TTC549 (cell line): ENCODE measurements around the gene VAV3.
"Not testable (repeated sequence)": the region's sequence is repeated elsewhere in the genome, so short reads cannot be mapped to it uniquely, and the experiment has no call there.

ENCODE experiments used
- FAIRE-seq: peaks from 2 replicates; lab custom pipeline; 2012; peaks lifted over from hg19 to GRCh38; lab: Jason Lieb, UNC

The VAV3 gene

DNA sequence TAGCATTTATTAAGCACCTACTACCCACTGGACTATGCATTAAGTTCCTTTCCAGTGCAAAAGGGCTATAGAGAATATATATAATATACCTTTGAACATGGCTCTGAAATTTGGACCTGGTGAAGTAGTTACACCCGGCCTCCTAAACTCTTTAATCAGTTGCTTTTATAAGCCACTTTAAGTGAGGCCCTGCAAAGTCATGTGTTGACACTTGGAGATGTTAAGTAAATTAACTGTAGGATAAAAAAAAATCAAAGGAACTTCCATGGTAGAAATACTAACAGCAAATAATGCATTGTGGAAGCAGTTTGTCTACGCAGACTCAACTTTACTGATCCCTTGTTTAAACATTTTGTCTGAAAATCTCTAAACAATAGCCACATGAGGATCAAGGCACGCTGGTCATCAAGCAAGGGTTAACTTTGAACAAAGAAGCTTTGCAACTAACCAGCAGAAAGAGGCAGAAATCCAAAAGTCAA, 283.9 kb downstream of the VAV3 start:
- FAIRE-seq = no peak

DNA sequence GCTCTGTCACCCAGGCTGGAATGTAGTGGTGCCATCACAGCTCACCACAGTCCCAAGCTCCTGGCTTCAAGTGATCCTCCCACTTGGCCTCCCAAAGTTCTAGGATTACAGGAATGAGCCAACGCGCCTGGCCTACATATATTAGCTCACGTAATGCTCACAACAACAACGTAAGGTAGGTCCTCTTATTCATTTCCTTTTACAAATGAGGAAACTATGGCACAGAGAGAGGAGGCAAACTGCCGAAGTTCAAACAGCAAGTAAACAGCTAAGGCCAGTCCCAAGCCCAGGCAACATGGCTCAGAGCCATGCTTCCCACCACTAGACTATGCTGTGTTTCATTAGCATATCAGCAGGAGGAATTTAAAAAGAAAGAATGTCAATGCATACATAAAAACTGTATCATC, 284.4 kb downstream of the VAV3 start:
- no peak for FAIRE-seq

DNA sequence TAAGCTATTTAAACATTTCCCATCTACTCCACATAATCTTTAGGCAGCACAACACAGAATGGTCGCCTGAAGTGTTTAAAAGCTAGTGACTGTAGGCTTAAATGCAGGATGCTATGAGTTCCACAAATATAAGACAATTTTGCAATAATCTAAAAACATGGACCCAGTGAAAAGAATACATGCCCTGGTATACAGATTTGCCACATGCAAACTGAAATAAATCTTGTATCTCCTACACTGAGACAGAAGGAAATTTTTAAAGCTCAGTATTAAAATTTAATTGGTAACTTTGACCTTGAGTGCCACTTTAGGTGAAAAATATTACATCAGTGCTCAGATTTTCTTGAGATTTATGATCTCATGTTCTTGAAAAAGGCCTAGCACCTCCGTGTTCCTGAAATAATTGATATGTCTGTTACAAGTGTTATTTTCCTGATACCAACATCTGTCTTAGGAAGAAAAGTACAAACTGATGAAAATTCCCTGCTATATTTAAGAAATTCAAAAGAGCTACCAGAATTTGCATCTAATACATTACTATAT, 285.5 kb downstream of the VAV3 start:
- FAIRE-seq = no peak

DNA sequence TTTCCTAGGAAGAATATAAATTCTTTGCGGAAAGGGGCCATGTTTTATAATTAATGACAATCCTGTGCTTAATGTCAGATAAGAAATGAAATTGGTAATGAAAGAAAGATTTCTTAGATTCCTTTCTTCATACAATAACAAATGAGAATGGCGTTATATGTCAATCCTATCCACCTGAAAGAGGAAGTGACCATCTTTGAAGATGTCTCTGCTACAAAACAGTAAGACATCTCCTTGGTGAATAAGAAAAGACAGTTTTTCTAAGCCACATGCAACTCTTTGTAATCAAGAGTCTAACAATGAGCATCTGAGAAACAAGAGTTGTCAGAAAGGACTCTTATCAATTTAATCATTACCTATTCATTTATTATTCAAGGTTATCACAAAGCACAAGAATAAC, 286.0 kb downstream of the VAV3 start:
- no peak for FAIRE-seq

DNA sequence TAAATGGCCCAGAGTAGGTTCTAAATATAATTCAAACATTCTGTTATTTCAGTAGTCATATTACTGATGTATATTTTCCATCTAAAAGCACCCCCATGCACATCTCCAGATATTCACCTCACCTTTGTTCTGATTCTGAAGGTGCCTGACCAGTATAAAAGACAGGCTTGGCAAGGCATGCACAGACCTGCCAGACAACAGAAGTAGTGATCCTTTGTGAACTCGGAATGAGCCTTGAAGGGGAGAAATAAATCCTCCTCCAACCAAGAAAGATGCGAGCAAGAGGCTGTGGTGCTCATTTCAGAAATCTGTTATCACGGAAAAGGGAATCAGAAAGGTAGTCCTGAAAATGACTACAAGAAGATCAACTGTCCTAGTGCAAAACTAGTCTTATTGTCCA, 287.3 kb downstream of the VAV3 start:
- no peak for FAIRE-seq

DNA sequence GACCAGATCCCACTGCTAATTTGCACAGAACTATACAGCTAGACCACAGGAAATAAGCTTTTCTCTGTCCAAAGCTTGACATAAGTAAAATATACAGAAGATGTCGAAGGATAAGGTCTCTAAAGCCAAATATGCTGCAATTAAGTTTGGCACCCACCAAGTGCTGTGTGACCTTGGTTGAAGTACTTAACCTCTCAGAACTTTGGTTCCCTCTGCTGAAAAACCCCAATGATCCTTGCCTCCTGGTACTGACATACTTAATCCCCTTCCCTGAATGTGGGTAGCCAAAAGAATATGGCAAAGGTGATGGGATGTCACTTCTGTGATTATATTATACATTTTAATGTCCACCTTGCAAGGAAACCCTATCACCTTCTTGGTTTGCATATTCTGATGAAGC, 290.5 kb downstream of the VAV3 start:
- no peak for FAIRE-seq

DNA sequence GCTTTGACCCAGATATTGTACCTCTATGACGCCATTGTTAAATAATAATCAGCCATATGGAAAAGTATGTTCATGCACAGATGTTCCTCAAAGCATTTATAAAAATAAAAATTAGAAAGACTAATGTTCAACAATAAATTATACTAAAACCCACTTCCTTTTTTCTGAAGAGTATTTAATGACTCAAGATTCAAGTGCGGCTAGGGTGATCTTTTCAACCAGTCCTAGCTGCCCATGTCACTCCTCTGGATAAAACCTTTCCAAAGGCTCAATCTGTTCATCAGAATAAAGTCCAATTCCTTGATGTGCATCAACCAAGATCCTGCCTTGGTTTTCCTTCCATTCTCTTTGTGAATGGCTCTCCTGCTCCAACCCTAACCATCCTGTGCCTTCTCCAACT, 292.0 kb downstream of the VAV3 start:
- no peak for FAIRE-seq

DNA sequence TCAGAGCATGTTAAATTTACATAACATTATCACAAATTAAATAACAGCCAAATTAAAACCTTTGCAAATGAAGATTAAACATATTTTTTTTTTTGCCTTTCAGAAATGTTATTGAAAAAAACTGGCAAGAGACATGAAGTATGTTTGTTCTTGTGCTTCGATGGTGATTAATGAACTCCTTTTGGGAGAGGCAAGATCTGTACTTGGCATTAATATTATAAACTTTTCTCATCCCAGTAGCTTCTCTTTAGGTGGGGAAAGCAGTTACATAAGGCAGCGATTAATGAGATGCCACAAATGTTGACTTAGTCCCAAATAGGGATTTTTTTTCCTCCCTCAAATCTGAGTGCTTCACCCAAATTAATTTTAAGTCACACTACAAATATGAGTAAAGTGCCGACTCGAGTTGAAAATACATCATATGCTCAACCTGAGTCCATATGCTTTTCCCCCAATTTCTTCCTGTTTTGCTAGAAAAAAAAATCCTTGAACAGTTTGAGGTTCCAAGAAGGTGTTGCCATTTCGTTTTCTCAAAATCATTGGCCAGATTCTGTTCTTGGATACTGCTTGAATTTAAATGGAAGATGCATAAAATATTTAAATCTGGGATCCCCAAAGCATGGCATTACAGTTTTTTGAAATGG, 294.5 kb downstream of the VAV3 start:
- FAIRE-seq = no peak

DNA sequence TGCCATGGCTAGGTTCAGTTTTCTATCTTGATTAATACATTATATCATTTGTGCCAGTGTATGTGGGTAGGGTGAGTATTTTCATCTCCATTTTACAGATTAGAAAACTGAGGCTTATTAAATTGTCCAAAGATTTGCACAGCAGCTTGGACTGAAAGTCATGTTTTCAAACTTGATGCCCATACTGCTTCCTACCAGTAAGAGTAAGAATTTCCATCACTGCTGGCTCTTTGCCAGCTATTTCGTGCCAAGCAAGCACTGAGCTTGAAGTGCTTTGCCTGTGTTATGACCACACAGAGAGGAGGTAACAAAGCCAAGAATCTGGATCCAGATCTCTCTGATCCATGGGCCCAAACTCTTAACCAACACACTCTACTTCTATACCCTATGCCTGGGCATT, 295.0 kb downstream of the VAV3 start:
- no peak for FAIRE-seq

DNA sequence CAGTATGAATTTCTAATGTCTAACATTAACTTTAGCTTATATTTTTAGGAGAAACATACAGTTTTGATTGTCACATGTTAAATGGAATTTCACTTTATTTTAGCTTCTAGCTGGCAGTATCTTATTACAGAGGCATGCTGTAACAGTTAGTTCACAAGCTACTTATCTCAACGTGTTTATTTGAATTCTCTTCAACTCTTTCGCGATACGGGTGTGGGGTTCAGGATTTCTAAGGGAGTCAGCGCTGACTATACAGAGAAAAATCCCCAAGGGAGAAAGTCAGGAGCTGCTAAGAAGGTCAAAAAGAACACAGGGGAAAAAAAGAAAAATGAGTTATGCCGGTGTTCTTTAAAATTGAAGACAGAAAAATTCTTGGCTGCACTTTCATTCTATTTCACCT, 296.2 kb downstream of the VAV3 start:
- FAIRE-seq = no peak

DNA sequence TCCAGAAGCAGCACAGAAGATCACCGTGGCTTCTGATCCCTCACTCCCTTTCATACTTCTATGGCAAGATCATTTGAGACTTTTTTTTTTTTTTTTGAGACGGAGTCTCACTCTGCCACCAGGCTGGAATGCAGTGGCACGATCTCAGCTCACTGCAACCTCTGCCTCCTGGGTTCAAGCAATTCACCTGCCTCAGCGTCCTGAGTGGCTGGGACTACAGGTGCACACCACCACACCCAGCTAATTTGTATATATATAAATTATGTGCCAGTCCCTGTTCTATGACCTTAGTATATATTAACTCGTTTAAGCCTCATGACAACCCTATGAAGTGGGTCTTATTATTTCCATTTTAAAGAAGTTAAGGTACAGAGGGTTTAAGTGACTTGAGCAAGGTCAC, 298.5 kb downstream of the VAV3 start:
- no peak for FAIRE-seq

DNA sequence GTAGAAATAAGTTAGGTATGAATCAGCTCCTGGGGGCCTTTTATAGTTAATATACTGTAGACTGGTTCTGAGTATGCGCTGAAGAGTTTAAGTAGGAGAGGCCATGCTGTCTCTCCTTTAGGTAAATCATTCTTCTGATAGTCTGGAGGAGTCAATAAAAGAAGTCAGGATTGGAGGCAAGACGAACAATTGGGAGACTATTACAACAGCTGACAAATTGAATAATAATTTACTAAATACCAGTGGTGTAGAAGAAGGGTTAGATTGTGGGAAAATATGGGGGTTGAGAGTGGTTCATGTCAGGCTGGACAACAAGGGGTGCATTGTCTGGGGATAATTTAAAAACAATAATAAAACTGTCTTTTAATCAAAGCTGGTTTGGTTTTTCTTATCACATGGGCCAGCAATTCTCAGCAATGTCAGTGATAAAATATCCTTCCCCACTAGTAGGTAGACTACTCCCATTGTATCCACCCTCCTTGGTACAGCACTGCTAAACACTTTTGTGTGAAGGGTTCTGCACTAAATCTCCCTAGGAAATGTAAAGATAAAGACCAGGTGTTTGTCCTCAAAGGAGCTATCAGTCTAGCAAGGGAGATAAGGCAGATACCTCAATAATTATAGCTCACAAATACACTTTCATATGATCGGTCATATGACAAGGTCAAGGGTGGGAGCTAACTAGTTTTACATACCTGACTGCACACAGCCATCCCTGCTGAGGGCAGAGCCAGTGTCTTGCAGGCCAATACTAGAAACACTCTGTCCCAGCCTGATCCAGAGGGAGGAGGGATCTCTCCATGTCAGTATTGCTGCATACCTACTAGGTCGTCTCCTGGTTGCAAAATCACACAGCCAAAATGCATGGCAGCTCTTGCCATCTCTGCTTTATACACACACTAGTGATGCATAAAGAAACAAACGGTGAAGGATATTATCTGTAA, 299.7 kb downstream of the VAV3 start:
- no peak for FAIRE-seq

DNA sequence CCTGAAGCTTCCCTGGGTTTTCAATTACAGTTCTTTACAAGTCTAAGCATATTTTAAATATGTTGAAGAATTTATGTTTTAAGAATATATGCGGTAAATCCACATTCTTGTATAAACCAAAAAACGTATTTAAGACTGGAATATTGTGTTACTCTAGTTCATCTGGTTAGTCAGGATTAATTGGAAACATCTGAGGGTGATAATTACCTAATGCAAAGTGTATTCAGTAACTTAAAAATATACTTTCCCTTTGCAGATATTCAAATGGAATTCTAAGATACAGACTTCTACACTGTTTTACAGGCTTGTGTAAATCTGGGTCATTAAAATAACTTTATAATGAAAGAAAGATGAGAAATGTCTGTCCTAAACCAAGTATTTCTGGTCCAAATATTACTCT, 302.0 kb downstream of the VAV3 start:
- no peak for FAIRE-seq

DNA sequence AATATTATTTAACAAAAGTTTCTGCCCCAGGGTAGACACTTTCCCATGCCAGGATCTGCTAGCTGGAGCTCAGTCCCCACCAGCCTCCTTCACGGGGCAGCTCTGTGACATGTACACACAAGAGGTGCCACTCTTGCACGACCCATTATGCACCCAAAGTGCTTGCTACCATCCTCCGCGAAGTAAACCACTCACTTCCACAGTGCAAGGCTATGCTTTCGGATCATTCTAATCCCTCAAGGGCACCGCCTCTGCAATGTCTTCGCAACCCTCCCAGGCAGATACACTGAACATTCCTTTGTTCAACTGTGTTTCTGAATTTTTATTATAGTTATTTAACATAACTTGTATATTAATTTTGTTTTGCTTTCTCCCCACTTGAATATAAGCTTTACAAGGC, 303.8 kb downstream of the VAV3 start:
- no peak for FAIRE-seq

DNA sequence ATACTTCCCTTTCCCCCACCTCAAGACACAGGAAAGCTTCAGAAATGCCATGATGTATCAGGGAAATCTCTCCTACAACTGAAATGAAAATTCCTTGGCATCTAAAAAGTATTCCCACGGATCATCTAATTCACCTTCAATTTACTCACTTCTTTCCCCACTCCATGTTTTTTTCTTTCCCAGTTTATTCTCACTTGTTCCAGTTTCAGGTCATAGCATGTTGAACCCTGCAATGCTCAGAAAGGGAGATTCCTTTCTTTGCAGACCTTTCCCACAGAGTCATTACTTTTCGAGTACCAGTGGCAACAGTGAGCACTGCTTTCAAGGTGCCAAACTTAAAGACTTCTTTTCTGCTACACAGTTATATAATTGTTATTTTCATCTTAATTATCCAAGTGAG, 305.0 kb downstream of the VAV3 start:
- FAIRE-seq = no peak

DNA sequence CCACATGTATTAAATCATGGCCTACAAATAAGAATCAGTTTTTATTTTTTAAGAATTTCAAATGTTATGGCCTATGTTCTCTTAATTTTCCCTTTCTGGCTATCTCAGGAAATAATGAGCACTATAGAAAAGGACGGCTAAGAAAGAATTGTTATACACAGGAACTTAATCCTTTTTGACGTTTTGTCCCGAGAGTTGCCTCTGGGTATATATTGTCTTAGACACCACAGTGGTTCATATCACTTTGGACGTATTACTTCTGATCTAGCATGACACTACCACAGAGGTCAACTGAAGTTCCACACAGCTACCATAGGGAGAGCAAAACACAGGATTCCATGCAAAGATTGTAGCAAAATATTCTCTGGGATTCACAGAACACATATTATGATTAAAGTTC, 307.6 kb downstream of the VAV3 start:
- FAIRE-seq = no peak

DNA sequence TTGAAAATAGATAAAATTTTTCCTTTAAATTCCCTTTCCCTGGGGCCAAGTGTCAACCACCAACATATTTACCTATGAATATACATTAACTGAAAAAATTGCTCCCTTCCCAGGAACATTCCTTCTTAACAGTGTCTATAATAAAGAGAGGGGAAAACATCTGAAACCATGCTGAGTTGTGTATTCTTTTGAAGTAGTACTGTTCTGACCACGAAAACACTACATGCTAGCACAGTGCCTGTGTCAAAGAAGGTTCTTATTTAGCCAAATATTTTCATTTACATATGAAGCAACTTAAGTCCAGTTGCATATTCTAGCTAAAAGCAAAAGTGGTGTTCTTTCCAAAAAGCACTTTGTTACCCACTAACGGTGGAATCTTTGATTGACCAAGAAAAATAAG, 311.2 kb downstream of the VAV3 start:
- FAIRE-seq = no peak

DNA sequence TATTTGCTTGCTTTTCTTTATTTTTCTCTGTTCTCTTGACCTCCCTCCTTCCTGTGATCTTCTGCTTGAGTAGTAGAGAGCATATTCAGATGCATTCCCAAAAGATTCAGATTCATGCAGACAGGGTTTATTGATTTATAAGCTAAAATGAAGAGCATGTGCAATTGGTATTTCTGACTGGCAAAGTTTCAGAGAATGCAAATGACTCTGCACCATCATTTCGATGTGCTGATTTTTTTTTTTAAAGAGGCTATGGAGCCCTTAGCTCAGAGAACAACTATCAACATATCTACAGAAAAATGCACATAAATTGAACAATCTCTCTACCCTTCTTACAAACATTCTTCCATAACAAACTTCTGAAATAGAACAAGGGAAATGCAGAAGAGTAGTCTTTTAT, 312.0 kb downstream of the VAV3 start:
- no peak for FAIRE-seq

DNA sequence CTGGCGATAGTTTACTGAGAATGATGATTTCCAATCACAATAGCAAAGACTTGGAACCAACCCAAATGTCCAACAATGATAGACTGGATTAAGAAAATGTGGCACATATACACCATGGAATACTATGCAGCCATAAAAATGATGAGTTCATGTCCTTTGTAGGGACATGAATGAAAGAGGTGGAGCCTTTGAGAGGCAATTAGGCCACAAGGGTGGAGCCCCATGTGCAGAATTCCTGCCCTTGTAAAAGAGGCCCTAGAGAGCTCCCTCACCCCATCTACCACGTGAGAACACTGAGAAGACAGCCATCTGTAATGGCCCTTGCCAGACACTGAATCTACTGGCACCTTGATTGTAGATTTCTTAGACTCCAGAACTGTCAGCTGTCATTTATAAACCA, 314.2 kb downstream of the VAV3 start:
- not testable (repeated sequence) for FAIRE-seq

DNA sequence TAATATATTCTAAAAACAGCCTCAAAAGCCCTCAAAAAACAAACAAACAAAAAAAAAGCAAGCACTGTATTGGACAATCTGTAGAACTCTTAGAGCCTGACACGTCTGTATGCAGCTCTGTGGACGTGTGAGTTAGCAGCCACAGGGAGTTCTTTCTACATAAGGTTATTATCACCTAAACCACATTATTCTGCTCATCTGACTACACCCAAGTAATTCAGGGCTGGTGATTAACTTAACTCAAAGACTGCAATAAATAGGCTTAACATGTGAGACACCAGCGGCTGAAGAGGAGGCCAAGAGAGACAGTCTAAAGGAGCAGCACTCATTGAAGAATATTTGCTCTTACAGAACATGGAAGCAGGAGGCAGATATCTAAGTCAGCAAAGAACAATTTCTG, 316.0 kb downstream of the VAV3 start:
- no peak for FAIRE-seq

DNA sequence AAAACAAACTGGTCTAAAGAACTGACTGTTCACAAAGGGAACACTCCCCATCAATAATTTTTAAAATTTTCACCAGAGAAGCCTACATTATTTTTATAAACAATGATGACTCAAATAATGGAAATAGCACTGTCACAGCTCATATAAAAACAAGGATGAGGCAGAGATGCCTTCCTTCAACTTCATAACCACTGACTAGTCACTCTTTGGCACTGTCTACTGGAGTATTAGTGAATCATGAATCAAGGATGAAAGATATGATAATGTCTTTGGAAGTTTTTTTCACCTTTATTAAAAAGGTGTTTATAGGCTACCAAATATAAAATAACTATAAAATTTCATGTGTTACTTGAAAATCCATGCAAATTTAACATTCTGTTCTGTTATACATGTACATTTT, 316.9 kb downstream of the VAV3 start:
- no peak for FAIRE-seq

DNA sequence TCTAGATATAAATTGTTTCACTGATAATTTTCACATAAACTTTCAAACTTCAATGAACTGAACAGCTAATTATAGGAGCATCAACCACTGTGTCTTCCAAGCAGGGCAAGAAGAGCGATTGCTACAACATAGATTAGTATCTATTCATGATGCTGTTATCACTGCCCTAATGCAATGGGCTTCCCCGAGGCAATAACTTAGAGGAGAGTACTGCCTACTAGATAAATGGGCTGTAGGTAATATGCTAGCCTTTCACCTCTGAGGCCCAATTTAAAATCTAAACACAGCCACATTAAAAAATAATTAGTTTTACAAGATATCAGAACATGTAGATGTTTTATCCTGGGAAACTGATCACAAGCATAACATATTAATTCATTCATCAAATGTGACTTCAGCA, 318.0 kb downstream of the VAV3 start:
- FAIRE-seq = no peak

DNA sequence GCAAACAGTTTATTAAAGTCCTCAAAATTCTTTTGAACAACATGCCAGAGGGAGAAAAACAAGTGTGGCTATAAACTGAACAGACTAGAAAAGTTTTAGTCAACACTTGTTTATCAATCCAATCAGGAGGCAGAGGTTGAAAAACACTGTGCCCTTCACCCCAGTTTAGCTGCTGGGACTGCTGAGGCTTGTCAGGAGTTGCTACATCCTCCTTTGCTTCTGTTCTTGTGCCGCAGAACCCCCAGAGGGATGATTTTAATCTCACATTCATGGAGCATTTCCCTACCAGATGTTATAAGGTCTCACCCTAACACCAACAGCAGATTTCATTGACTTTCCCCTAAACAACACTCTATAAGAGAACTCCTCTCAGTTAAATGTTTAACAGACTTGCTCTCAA, 321.2 kb downstream of the VAV3 start:
- FAIRE-seq = no peak

DNA sequence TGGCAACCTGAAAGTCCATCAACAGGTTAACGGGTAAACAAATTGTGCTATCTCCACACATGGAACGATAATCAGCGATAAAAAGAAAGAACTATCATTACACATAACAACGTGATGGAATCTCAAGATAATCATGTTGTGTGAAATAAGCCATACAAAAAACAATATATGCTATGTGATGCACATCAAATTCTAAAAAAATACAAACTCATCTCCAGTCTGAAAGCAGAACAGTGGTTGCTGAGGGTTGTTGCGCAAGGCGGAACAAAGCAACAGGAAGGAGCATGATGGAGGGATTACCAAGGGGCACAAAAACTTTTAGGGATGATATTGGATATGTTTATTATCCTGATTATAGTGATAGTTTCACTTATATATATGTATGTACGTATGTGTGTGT, 324.8 kb downstream of the VAV3 start:
- FAIRE-seq = no peak
